Measurements from ENCODE around the gene ZNF790. TPM values are rescaled to one million over a fixed set of nuclear protein-coding genes. Genes with fewer than 3 reads are reported as not detected.

Gene ZNF790
- polyA plus RNA-seq, 4 donors: 10.6 to 14.4 (median 11.8) TPM

DNA sequence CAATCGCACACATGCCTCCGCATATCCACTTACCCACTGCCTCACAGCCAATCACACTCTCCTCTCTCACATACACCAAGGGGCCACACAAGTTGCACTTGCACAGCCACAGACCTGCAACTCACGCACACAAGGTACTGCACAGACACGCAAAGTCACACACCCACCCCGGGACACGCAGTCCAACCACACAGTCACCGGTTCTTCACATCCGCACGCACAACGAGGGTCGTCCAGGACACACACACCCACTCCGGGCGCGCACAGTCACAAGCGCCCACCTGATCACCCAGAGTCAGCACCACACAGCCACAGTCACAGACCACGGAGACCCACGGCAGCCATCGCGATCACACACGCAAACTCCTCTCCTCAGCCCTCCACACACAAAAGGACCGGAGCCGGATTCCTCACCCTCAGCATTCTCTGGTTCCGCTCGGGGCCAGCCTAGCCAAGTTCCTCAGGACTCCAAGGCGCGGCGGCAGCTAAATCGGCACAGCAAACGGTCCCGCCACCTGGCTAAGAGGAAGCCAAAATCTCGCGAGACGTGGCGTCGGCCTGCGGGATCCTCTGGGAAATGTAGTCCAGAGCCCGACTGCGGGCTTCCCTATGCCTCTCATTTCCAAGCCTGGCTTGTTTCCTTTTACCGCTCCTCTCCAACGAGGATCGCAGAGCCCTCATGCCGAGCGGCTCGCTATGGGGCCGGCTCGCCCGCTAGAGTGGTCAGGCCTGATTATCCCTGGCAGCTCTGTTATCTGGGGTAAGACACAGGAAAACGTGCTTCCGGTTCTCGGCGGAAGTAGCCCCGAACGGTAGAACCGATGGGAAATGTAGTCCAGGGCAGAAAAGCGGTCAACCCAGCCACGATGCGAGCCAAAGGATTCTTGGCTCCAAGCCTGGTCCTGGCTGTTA lies 65.6 kb downstream of the ZNF790 start, which contains the start of gene ZNF850:
ZNF850 (minus strand) TSS at position 497 of the 912 bp plus-strand sequence. CDS start 10,201 bp downstream, outside the sequence.
- DNase-seq (ENCODE audit: low read depth in 4 of 4, low spot score in 3 of 4): peak; percentile 90 to 93 (median 92)

DNA sequence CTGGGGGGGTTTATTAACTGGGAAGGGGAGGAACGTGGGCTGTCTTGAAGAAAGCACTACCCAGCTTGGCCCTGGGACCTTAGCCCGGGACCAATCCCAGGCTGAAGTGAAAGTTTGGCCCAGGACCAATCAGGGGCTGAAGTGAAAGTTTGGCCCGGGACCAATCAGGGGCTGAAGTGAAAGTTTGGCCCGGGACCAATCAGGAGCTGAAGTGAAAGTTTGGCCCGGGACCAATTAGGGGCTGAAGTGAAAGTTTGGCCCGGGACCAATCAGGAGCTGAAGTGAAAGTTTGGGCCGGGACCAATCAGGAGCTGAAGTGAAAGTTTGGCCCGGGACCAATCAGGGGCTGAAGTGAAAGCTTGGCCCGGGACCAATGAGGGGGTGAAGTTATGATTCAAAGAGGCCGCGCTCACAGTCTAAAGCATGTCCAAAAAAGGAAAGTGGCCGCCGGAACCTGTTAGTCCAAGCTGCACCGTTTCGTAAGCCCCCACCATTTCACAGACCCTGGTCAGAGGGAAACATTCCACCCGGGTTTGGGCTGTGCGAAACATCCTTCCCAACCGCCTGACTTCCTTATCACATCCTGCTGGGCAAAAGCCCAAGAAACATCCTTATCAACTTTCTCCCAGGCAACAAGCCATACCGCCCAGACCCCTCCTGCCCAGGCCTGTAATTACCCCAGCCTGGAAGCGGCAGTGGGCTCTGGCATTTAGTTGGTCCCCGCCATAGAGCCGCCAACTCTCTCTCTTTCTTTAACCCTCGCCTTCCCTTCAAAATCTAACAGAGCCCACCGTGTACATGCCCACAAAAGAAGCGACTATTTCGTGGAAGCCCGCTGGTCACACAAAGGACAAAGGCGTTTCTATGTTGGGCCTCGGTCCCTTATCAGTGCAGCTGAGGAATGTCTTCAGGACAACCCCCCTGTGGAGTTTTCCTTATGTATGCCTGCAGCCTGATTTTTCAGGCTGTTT lies 66.6 kb downstream of the ZNF790 start:
- DNase-seq (ENCODE audit: low read depth in 4 of 4, low spot score in 3 of 4): peak; percentile 50 to 73 (median 64)

Other genes starting within 250 kb of the ZNF790 start
- 1 to 10 TPM; 6.0 to 8.9 (median 8.1) TPM for gene ZNF382, start 233.1 kb downstream of the ZNF790 start, polyA plus RNA-seq (ENCODE audit: insufficient read length in 4 of 4)
- gene ZNF461, start 171.6 kb downstream of the ZNF790 start, polyA plus RNA-seq (ENCODE audit: insufficient read length in 4 of 4): 10 to 100 TPM; 11.8 to 13.6 (median 12.7) TPM
- 10 to 100 TPM; 10.9 to 16.9 (median 13.9) TPM for gene ZNF567, start 150.8 kb downstream of the ZNF790 start, polyA plus RNA-seq (ENCODE audit: insufficient read length in 4 of 4)
- 1 to 10 TPM; 2.7 to 3.2 (median 3.2) TPM for gene ZNF850, start 65.6 kb downstream of the ZNF790 start, polyA plus RNA-seq (ENCODE audit: insufficient read length in 4 of 4)
- 10 to 100 TPM; 11.2 to 15.8 (median 14.0) TPM for gene ZNF345, start 12.5 kb upstream of the ZNF790 start, polyA plus RNA-seq (ENCODE audit: insufficient read length in 4 of 4)
- 1 to 10 TPM; 6.5 to 7.6 (median 7.1) TPM for gene ZNF829, start 77.9 kb upstream of the ZNF790 start, polyA plus RNA-seq (ENCODE audit: insufficient read length in 4 of 4)
- 10 to 100 TPM; 22.5 to 26.7 (median 24.4) TPM for gene ZNF568, start 77.9 kb upstream of the ZNF790 start, polyA plus RNA-seq (ENCODE audit: insufficient read length in 4 of 4)
- gene ZNF420, start 240.0 kb upstream of the ZNF790 start, polyA plus RNA-seq (ENCODE audit: insufficient read length in 4 of 4): 10 to 100 TPM; 21.4 to 25.9 (median 22.3) TPM

Data from left renal pelvis (tissue), 4 donors.